ENCODE results near the gene ZNF277.

GRCh38 chr7:112202816-112203215 lies 3.7 kb upstream of the ZNF277 start:
- TF ChIP-seq CTCF (IDR thresholded peaks at IDR 0.05) (no peak), POLR2A (IDR thresholded peaks at IDR 0.05) (no peak)
